ENCODE results near the gene MYG1. TPM values are rescaled to one million over a fixed set of nuclear protein-coding genes. Genes with fewer than 3 reads are reported as not detected.
A peak's percentile ranks its signal among the peaks of the same experiment; 100 is the strongest.

MYG1 gene
- total and polyA plus RNA-seq, 2 of the 13 experiments (the other 11 are each of a cell fraction or from before 2014, with no cell fraction given), result 38.6 to 58.0 TPM

DNA sequence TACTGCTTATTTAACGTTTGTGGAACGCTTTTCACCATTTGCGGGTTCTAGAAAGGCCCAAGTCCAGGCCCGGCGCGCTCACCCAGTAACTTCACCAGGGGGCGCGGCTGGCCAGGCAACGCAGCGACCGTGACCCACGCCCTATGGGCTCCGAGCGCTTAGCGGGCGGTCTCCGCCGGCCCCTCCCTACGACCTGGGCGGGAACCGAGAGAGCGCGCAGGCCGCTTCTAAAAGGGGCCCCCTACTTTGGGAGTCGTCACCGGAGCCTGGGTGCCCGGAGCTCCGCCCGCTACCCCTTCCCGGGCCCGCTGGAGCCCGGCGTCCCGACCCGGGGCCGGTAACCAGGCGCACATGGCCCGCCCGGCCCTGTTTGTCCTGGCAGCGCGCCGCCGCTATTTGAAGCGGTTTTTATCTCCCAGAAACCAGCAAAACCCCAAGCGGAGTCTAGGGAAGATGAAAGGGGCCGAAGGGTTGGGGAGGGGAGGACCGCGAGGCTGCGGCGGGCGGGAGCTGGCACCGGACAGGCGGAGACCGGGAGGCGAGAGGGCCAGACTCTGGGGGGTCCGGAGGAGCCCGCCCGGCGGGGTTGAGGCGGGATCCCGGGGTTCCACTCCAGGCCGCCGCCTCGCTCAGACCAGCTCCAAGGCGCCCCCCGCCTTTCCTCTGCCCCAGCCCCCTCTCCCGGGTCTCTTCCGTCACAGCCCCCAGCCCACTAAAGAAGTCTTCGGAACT is 25.4 kb downstream of the MYG1 start:
- H4K20me1 ChIP-seq (ENCODE audit: insufficient read depth, low read length), result no peaks in the 10 kb centered on the region
- TF ChIP-seq ZMAT3 (CRISPR knock-in tag; conservative IDR thresholded peaks at IDR 0.05), result peak; percentile 61; the same call in 1 of the 2 replicates
- TF ChIP-seq, protein P1, sequence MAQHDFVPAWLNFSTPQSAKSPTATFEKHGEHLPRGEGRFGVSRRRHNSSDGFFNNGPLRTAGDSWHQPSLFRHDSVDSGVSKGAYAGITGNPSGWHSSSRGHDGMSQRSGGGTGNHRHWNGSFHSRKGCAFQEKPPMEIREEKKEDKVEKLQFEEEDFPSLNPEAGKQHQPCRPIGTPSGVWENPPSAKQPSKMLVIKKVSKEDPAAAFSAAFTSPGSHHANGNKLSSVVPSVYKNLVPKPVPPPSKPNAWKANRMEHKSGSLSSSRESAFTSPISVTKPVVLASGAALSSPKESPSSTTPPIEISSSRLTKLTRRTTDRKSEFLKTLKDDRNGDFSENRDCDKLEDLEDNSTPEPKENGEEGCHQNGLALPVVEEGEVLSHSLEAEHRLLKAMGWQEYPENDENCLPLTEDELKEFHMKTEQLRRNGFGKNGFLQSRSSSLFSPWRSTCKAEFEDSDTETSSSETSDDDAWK (CRISPR knock-in tag; IDR thresholded peaks at IDR 0.05), result no peak
- peak; percentile 49 for TF ChIP-seq IKZF4 (CRISPR knock-in tag; IDR thresholded peaks at IDR 0.05; ENCODE audit: borderline replicate concordance, low read depth, not compliant biosample characterization)
- TF ChIP-seq RBM39 (IDR thresholded peaks at IDR 0.05; ENCODE audit: low read depth, low read length, poor library complexity, severe bottlenecking), result peak; percentile 48
- no peak; the same call in 1 of the 2 replicates for TF ChIP-seq TCF7L2 (IDR thresholded peaks at IDR 0.05; ENCODE audit: low read depth, low read length)
- TF ChIP-seq EZH2 (conservative IDR thresholded peaks at IDR 0.05; ENCODE audit: low read depth, low read length), result no peak
- no peak for TF ChIP-seq PHB2 (IDR thresholded peaks at IDR 0.05; ENCODE audit: partially characterized antibody)
- TF ChIP-seq ELF4 (CRISPR knock-in tag; IDR thresholded peaks at IDR 0.05; ENCODE audit: borderline replicate concordance), result peak; percentile 74; the same call in 1 of the 2 replicates
- no peak for TF ChIP-seq ZNF629 (CRISPR knock-in tag; conservative IDR thresholded peaks at IDR 0.05)
- no peak for TF ChIP-seq RFX1 (IDR thresholded peaks at IDR 0.05)
- TF ChIP-seq ZNF761 (CRISPR knock-in tag; conservative IDR thresholded peaks at IDR 0.05), result no peak
- TF ChIP-seq, protein P2, sequence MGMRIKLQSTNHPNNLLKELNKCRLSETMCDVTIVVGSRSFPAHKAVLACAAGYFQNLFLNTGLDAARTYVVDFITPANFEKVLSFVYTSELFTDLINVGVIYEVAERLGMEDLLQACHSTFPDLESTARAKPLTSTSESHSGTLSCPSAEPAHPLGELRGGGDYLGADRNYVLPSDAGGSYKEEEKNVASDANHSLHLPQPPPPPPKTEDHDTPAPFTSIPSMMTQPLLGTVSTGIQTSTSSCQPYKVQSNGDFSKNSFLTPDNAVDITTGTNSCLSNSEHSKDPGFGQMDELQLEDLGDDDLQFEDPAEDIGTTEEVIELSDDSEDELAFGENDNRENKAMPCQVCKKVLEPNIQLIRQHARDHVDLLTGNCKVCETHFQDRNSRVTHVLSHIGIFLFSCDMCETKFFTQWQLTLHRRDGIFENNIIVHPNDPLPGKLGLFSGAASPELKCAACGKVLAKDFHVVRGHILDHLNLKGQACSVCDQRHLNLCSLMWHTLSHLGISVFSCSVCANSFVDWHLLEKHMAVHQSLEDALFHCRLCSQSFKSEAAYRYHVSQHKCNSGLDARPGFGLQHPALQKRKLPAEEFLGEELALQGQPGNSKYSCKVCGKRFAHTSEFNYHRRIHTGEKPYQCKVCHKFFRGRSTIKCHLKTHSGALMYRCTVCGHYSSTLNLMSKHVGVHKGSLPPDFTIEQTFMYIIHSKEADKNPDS (CRISPR knock-in tag; IDR thresholded peaks at IDR 0.05), result no peak
- TF ChIP-seq TOPORS (CRISPR knock-in tag; IDR thresholded peaks at IDR 0.05), result no peak
- TF ChIP-seq ZNF746 (CRISPR knock-in tag; IDR thresholded peaks at IDR 0.05), result 0 out of 2 replicates have a peak, but pooled peaks have one; percentile 60
- 0 out of 2 replicates have a peak, but pooled peaks have one; percentile 21 for TF ChIP-seq NCOA2 (CRISPR knock-in tag; IDR thresholded peaks at IDR 0.05)
- peak; percentile 69; the same call in 1 of the 2 replicates for TF ChIP-seq SMAD1 (CRISPR knock-in tag; IDR thresholded peaks at IDR 0.05; ENCODE audit: borderline replicate concordance, low read depth)

More for the DNA sequence above, 25.4 kb downstream of the MYG1 start:
- WGBS (ENCODE audit: low lambda C conversion rate), result 0% methylated on average over 6 of the region's 69 CpGs
- Histone ChIP-seq H3K4me1 (ENCODE audit: insufficient read depth, low read length) (peaks cover 54% of the 10 kb centered on the region), H3K4me3 (replicated peaks in 1 of 3; ENCODE audit: insufficient read depth in 1 of 3, low read depth in 2 of 3, low read length in 3 of 3) (peak overlapping the region; percentile 57 to 65 (median 62)), H3K4me2 (ENCODE audit: low read depth, low read length) (peak overlapping the region; percentile 89), H3K36me3 (replicated peaks in 1 of 2; ENCODE audit: control insufficient read depth in 1 of 2, insufficient read depth in 2 of 2, low read length in 2 of 2) (no peaks in the 10 kb centered on the region), H3K27me3 (ENCODE audit: control insufficient read depth in 1 of 2, insufficient read depth in 2 of 2, low read length in 2 of 2) (peaks cover 0 to 8% of the 10 kb centered on the region in 2 experiments; a peak in 2 of 5 replicates), H3K9me3 (ENCODE audit: low read length) (no peaks in the 10 kb centered on the region), H3K9ac (ENCODE audit: insufficient read depth, low read depth, low read length) (peak overlapping the region; percentile 74), H3K27ac (ENCODE audit: extremely low read length, insufficient read depth, low read length) (peak overlapping the region; percentile 74), H3K79me2 (ENCODE audit: insufficient read depth, low read length) (peaks cover 5% of the 10 kb centered on the region), H2AFZ (ENCODE audit: low read length) (peak overlapping the region; percentile 77)
- peak; percentile 77 for ATAC-seq
- ChIA-PET CTCF (ENCODE audit: low intra/inter-chr PET ratio, low total read pairs) (interaction anchor here (0.9 to 1.6 kb wide), 4 partner anchors 20 to 183 kb away, joined by 3 to 14 read pairs (median 4); no protein-coding TSS in a partner anchor), POLR2A (interaction anchor here (0.7 to 3.2 kb wide), 10 partner anchors 20 to 246 kb away, joined by 3 to 23 read pairs (median 6); partner anchors contain the start of genes MYG1, PFDN5, PRR13 and SP1)
- intact Hi-C loops (cut with micrococcal nuclease; ENCODE audit: unreplicated experiment), result loop anchor here (1.0 kb wide), 2 partner anchors 20 to 183 kb away; no protein-coding TSS in a partner anchor
- in situ Hi-C loops (cut with HindIII; ENCODE audit: extremely low pct_ligation_motif_present, low pct_unique_long_range_greater_than_20kb), result loop anchor here (5.0 kb wide), 1 partner anchor 177 kb away; the partner anchor contains the start of gene TARBP2
- BruUV-seq (replicated peaks), result TSS peak; percentile 70
- FAIRE-seq, result no peak
- DNase-seq (ENCODE audit: low spot score), result peak; percentile 85

All from HepG2 (cell line).